PC-9 (cell line): Measurements from ENCODE around the gene FAM25G.
"Not testable (repeated sequence)": the region's sequence is repeated elsewhere in the genome, so short reads cannot be mapped to it uniquely, and the experiment has no call there.

Experiments
- CTCF ChIP-seq: fragments of 200-600 bp; sonication (generic); conservative IDR thresholded peaks from 2 replicates; pipeline ENCODE4 v1.6.1; 2017; ENCODE audit warnings: mixed run types, antibody characterized with exemption, mild to moderate bottlenecking, moderate library complexity
- EZH2 ChIP-seq: fragments of 200-600 bp; sonication (generic); IDR thresholded peaks from 2 replicates; pipeline ENCODE4 v1.8.0; 2017; ENCODE audit warnings: antibody characterized with exemption, low read depth

GRCh38 chr10:47461261-47461687, 30.2 kb downstream of the FAM25G start:
- TF ChIP-seq CTCF, result peak; percentile 53; the same call in 1 of the 2 replicates
- not testable (repeated sequence) for TF ChIP-seq EZH2
